ENCODE results near the gene ACIN1.

- TF ChIP-seq CTCF (IDR thresholded peaks at IDR 0.05): no peak
- no peak for TF ChIP-seq POLR2A (IDR thresholded peaks at IDR 0.05)
- no peak for TF ChIP-seq EP300 (IDR thresholded peaks at IDR 0.05)
These were observed 9.5 kb downstream of the ACIN1 start for GRCh38 chr14:23085458-23085857.

Measured in ovary (tissue), 3 donors.